GM12873 (cell line): ENCODE measurements around the gene CDT1.

ENCODE experiments used
- CTCF ChIP-seq: IDR thresholded peaks from 2 replicates; pipeline ENCODE4 v1.5.1; 2012; ENCODE audit warnings: low read depth, mild to moderate bottlenecking, moderate library complexity, low read length, control low read depth; ENCODE audit not compliant: insufficient read depth; ENCODE audit errors: missing control alignments

The CDT1 gene

GRCh38 chr16:88789594-88789993 is 14.0 kb upstream of the CDT1 start:
- TF ChIP-seq CTCF = no peak

GRCh38 chr16:88790312-88791211 is 13.0 kb upstream of the CDT1 start:
- TF ChIP-seq CTCF = no peak

GRCh38 chr16:88792078-88792550 is 11.5 kb upstream of the CDT1 start:
- TF ChIP-seq CTCF = no peak

GRCh38 chr16:88792668-88793250 is 10.8 kb upstream of the CDT1 start:
- no peak for TF ChIP-seq CTCF

- TF ChIP-seq CTCF = no peak
Measured at GRCh38 chr16:88793251-88793954, 10.2 kb upstream of the CDT1 start.

- TF ChIP-seq CTCF = no peak
Measured at GRCh38 chr16:88796278-88796677, 7.3 kb upstream of the CDT1 start.

GRCh38 chr16:88798073-88798472 is 5.5 kb upstream of the CDT1 start:
- no peak for TF ChIP-seq CTCF
